ENCODE results near the gene PSMB9. TPM values are rescaled to one million over a fixed set of nuclear protein-coding genes. Genes with fewer than 3 reads are reported as not detected.
A peak's percentile ranks its signal among the peaks of the same experiment; 100 is the strongest.

PSMB9 gene
- total and polyA plus RNA-seq, 2 donors = 6.7 to 53.0 TPM

DNA sequence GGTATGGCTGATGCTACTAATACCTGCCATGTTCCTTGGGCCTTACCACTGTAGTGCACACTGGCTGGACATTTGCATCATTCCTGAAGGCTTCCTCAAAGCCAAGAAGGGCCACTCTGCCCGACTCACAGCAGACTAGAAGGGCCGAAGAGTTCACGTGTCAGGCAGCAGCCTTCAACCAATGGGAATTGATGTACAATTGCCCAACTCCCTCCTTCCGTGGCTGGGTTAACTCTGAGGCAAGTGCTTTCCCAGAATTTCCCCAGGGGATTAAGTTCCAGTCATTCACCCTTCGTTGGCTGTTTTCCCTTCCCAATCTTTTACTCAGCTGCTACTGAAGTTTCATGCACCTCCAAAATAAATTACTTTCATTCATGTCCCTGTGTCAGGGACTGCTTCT, 29.8 kb downstream of the PSMB9 start:
- Histone ChIP-seq H3K27ac (ENCODE audit: low read depth) (no peak overlapping the region), H3K4me3 (ENCODE audit: low read depth, low read length) (no peak overlapping the region), H3K36me3 (ENCODE audit: insufficient read depth) (no peaks in the 10 kb centered on the region), H3K4me1 (ENCODE audit: insufficient read depth) (no peaks in the 10 kb centered on the region)
- 20% methylated on average over 5 of the region's 5 CpGs for WGBS
- no peak for DNase-seq (ENCODE audit: extremely low spot score)

DNA sequence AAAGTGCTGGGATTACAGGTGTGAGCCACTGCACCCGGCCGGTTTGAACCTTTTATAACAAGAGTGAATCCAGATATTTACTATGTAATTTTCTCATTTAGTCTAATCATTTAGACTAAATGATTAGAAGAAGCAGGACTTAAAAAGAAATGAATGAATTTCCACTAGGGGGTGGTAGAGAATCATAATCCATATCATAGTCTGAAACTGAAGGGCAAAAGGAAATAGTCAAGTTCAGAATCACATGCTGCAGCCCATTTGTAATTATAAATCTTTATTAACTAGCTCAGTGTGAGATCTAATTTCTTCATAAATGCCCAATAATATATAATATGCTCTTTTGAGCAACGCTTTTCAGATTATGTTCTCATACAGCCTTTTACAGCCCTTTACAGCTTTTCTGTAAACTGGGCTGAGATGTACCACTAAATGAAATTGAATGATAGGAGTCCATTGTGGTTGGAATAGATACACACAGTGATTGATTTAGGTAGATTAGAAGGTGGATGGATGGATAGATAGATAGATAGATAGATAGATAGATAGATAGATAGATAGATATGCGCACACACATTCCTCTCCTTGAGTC, 31.8 kb downstream of the PSMB9 start:
- WGBS = 52% methylated on average over 4 of the region's 4 CpGs
- Histone ChIP-seq H3K36me3 (ENCODE audit: insufficient read depth) (no peaks in the 10 kb centered on the region), H3K4me1 (ENCODE audit: insufficient read depth) (no peaks in the 10 kb centered on the region), H3K4me3 (ENCODE audit: low read depth, low read length) (no peak overlapping the region), H3K27ac (ENCODE audit: low read depth) (no peak overlapping the region)
- DNase-seq (ENCODE audit: extremely low spot score) = no peak

DNA sequence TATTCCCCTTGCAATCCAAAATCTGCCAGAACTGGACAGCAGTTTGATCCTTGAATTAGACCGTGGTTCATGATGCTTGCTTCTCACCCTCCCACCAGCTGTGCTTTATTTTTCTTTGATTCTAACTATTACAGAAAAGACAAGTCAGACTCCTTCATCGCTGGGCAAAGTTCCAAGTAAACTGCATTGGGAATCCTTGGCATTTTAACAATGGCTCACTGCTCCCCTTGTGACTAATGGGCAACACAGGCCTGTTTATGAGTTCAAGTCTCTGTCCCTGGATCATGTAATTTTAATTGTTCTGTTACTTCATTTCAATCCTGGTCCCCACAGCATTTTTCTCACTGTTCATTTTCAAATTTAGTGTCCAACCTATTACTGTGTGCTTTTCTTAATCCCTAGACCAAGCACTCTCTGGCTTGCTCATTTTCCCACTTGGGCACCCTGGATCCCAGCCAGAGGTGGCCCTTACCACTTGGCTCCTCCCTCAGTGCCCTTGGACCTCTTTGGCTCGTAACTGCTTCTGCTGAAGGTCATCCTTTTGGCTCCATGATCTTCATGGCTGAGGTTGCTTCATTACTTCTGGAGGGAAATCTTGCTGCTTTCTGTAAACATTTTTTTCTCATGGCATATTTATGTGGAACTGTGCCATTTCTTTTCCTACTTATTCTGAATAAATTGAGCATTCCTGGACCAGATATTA, 32.8 kb downstream of the PSMB9 start:
- Histone ChIP-seq H3K4me1 (ENCODE audit: insufficient read depth) (no peaks in the 10 kb centered on the region), H3K36me3 (ENCODE audit: insufficient read depth) (no peaks in the 10 kb centered on the region), H3K4me3 (ENCODE audit: low read depth, low read length) (no peak overlapping the region), H3K27ac (ENCODE audit: low read depth) (no peak overlapping the region)
- 33% methylated on average over 3 of the region's 3 CpGs for WGBS
- DNase-seq (ENCODE audit: extremely low spot score) = no peak

- no peak overlapping the region for H3K27ac ChIP-seq (ENCODE audit: low read depth)
- H3K4me1 ChIP-seq (ENCODE audit: insufficient read depth) = no peaks in the 10 kb centered on the region
- H3K4me3 ChIP-seq (ENCODE audit: low read depth, low read length) = no peak overlapping the region
- 64% methylated on average over 5 of the region's 5 CpGs for WGBS
- no peak for DNase-seq (ENCODE audit: extremely low spot score)
- H3K36me3 ChIP-seq (ENCODE audit: insufficient read depth) = no peaks in the 10 kb centered on the region
These were observed 33.6 kb downstream of the PSMB9 start for GRCh38 chr6:32887616-32888015.

DNA sequence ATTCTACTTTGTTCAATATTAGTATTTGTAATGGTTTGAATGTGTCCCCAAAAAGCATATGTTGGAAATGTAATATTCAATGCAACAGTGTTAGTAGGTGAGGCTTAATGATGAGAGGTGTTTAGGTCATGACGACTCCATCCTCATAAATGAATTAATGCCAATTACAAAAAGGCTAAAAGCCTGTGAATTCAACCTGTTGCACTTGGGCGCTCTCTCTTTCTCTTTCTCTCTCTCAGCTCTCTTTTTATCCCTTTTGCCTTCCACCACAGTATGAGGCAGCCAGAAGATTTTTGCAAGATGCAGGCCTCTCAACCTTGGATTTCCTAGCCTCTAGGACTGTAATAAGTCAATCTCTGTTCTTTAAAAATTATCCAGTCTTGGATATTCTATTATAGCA, 34.6 kb downstream of the PSMB9 start:
- H3K4me1 ChIP-seq (ENCODE audit: insufficient read depth) = no peaks in the 10 kb centered on the region
- no peak overlapping the region for H3K4me3 ChIP-seq (ENCODE audit: low read depth, low read length)
- H3K27ac ChIP-seq (ENCODE audit: low read depth) = no peak overlapping the region
- H3K36me3 ChIP-seq (ENCODE audit: insufficient read depth) = no peaks in the 10 kb centered on the region
- WGBS = 94% methylated on average over 2 of the region's 2 CpGs
- no peak for DNase-seq (ENCODE audit: extremely low spot score)

DNA sequence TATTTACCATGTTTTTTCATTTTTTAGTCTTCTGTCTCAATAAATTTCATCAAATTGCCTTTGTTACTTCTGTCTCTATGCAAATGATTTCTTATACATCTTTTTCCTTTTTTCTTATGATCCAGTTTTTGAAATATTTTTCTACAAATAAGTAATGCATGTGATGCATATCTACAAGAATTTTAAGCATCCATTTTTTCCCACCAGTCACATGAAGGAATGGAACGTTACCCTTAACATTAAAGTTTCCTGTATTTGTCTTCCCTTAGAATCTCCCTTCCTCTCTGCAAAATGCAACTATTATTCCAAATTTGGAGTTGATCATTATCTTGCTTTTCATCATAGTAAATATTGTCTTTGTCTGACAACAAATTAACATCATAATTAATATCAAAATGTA, 35.5 kb downstream of the PSMB9 start:
- Histone ChIP-seq H3K27ac (ENCODE audit: low read depth) (no peak overlapping the region), H3K4me3 (ENCODE audit: low read depth, low read length) (no peak overlapping the region), H3K4me1 (ENCODE audit: insufficient read depth) (no peaks in the 10 kb centered on the region), H3K36me3 (ENCODE audit: insufficient read depth) (no peaks in the 10 kb centered on the region)
- 55% methylated on average over 1 of the region's 1 CpG for WGBS
- DNase-seq (ENCODE audit: extremely low spot score) = no peak

- DNase-seq (ENCODE audit: extremely low spot score) = no peak
- no peaks in the 10 kb centered on the region for H3K4me1 ChIP-seq (ENCODE audit: insufficient read depth)
- H3K27ac ChIP-seq (ENCODE audit: low read depth) = no peak overlapping the region
- H3K36me3 ChIP-seq (ENCODE audit: insufficient read depth) = no peaks in the 10 kb centered on the region
- 30% methylated on average over 1 of the region's 1 CpG for WGBS
- no peak overlapping the region for H3K4me3 ChIP-seq (ENCODE audit: low read depth, low read length)
These were observed 36.8 kb downstream of the PSMB9 start for GRCh38 chr6:32890831-32891230.

DNA sequence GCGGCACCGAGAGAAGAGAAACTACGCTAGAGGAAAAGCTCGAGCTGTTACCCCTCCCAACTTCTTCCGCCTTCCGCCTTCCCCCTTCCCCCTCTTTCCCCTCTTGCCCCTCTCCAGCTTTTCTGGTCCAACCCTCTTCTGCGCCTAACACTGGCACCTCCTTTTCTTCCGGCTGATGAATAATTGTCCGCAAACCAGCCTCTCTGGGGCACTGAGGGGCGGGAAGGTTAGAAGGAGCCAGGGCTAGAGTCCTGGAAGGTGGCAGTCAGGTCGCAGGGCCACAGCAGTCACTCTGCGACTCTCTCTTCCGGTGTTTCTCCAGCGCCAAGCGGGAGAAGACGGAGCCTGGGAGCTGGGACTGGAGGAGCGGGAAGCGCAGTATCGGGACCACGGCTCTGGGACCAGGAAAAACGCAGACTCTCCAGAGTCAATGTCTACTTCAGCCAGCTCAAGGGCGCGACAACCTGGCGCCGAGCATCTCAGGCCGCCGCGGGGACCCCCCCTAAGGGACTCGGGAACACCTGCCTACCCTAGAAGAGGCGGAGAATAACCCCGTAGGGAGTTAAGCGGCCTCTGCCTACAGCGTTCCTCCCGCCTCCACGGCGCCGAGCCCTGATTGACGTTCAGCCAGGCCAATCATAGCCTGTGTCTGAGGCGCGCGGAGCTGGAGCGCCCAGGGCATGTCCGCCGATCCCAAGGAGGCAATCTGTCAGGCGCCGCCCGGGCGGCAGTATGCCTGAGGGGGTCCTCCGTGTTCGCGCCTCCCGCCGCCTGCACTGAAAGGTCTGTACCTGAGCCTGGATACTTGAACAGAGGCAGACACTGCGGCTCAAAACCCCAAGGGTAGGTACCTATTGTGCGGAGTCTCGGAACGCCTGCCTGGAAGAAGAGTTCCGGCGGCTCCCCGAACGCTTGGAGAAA, 40.4 kb downstream of the PSMB9 start:
- Histone ChIP-seq H3K4me1 (ENCODE audit: insufficient read depth) (no peaks in the 10 kb centered on the region), H3K27ac (ENCODE audit: low read depth) (peak overlapping the region; percentile 94), H3K4me3 (ENCODE audit: low read depth, low read length) (peak overlapping the region; percentile 60), H3K36me3 (ENCODE audit: insufficient read depth) (no peaks in the 10 kb centered on the region)
- peak; percentile 82 for DNase-seq (ENCODE audit: extremely low spot score)
- WGBS = under 1% methylated on average over 61 of the region's 61 CpGs

DNA sequence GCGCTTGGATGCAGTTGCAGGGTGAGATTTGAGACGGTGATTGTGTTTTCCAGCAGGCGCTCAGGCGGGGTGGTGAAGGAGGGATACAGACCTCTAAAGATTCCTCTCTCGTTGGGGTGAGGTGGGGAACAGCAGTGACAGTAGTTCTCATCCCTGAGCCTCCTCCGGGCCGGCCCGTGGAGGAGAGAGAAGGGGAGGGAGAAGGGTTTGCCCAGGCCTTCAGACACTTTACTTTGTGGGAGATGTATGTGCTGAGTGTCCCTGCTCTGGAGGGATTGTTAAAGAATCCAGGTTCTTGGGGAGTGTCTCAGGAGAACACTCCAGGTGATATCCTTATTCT, 41.0 kb downstream of the PSMB9 start:
- Histone ChIP-seq H3K27ac (ENCODE audit: low read depth) (no peak overlapping the region), H3K4me3 (ENCODE audit: low read depth, low read length) (peak overlapping the region; percentile 60), H3K36me3 (ENCODE audit: insufficient read depth) (no peaks in the 10 kb centered on the region), H3K4me1 (ENCODE audit: insufficient read depth) (no peaks in the 10 kb centered on the region)
- WGBS = under 1% methylated on average over 8 of the region's 8 CpGs
- no peak for DNase-seq (ENCODE audit: extremely low spot score)

DNA sequence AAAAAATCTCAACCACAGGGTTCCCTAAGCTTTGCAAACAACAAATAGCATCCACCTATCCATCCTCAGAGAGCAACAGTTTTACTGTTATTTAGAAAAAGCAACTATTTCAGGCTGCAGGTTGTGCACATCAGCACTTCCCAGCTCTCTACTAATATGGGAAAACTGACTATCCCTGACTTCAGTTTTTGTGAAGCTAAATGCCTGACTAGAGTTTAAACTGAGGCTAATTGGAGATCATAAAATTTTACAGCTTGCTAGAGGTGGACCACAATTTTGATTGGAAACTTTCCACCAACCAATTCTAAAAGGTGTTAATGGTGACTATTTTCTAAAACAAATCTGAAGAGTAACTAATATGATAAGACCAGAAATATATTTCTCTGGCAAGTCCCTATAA, 50.0 kb downstream of the PSMB9 start:
- Histone ChIP-seq H3K27ac (ENCODE audit: low read depth) (no peak overlapping the region), H3K4me3 (ENCODE audit: low read depth, low read length) (no peak overlapping the region), H3K36me3 (ENCODE audit: insufficient read depth) (peaks cover 3% of the 10 kb centered on the region), H3K4me1 (ENCODE audit: insufficient read depth) (no peaks in the 10 kb centered on the region)
- no peak for DNase-seq (ENCODE audit: extremely low spot score)

GRCh38 chr6:32905078-32905477, 51.1 kb downstream of the PSMB9 start:
- Histone ChIP-seq H3K4me3 (ENCODE audit: low read depth, low read length) (no peak overlapping the region), H3K4me1 (ENCODE audit: insufficient read depth) (no peaks in the 10 kb centered on the region), H3K27ac (ENCODE audit: low read depth) (no peak overlapping the region), H3K36me3 (ENCODE audit: insufficient read depth) (peaks cover 3% of the 10 kb centered on the region)
- no peak for DNase-seq (ENCODE audit: extremely low spot score)
- 73% methylated on average over 2 of the region's 2 CpGs for WGBS

- Histone ChIP-seq H3K4me3 (ENCODE audit: low read depth, low read length) (no peak overlapping the region), H3K4me1 (ENCODE audit: insufficient read depth) (no peaks in the 10 kb centered on the region), H3K27ac (ENCODE audit: low read depth) (no peak overlapping the region), H3K36me3 (ENCODE audit: insufficient read depth) (peaks cover 3% of the 10 kb centered on the region)
- DNase-seq (ENCODE audit: extremely low spot score) = no peak
- WGBS = 70% methylated on average over 1 of the region's 1 CpG
These were observed 52.5 kb downstream of the PSMB9 start for GRCh38 chr6:32906539-32906938.

- DNase-seq (ENCODE audit: extremely low spot score) = no peak
- 44% methylated on average over 2 of the region's 2 CpGs for WGBS
- Histone ChIP-seq H3K4me3 (ENCODE audit: low read depth, low read length) (no peak overlapping the region), H3K4me1 (ENCODE audit: insufficient read depth) (no peaks in the 10 kb centered on the region), H3K27ac (ENCODE audit: low read depth) (no peak overlapping the region), H3K36me3 (ENCODE audit: insufficient read depth) (no peaks in the 10 kb centered on the region)
These were observed 54.9 kb downstream of the PSMB9 start for GRCh38 chr6:32908897-32909296.

Data from urinary bladder (tissue), 4 donors.